Stimulated activated CD4-positive, alpha-beta T cell treated with anti-CD3 and anti-CD28 coated beads, Interleukin-12 subunit alpha, Interleukin-12 subunit beta, amount 100 ng/mL, for 48 hours (primary cell): ENCODE data around the gene MRPL18.
"Not testable (repeated sequence)": the region's sequence is repeated elsewhere in the genome, so short reads cannot be mapped to it uniquely, and the experiment has no call there.

ENCODE experiments used
- DNase-seq, 3 donors: peaks; one replicate each; pipeline ENCODE4 v3.0.0-alpha.2; 2020; ENCODE audit warnings: low read depth in 2 of 3, low spot score in 1 of 3

MRPL18 gene

GRCh38 chr6:159772196-159772595 lies 18.1 kb upstream of the MRPL18 start:
- DNase-seq, result no peak

- DNase-seq, result no peak
Measured at GRCh38 chr6:159777240-159777904, 12.9 kb upstream of the MRPL18 start.

- no peak for DNase-seq
Measured at GRCh38 chr6:159778131-159778530, 12.1 kb upstream of the MRPL18 start.

GRCh38 chr6:159778542-159779103 lies 11.6 kb upstream of the MRPL18 start:
- DNase-seq, result no peak

GRCh38 chr6:159788276-159788675 lies 2.0 kb upstream of the MRPL18 start:
- DNase-seq, result no peak

GRCh38 chr6:159788753-159789376 lies 1.4 kb upstream of the MRPL18 start:
- DNase-seq, result peak in 1 of 3 donors; percentile 19

GRCh38 chr6:159789377-159790148 lies 704 bp upstream of the MRPL18 start, which contains the start of gene TCP1:
Gene TCP1, minus strand, starts transcription at chr6:159789602. Its CDS starts 134 bp downstream, at chr6:159789468.
- DNase-seq, result peak; percentile 97 to 99 (median 99)

- no peak for DNase-seq
Measured at GRCh38 chr6:159790956-159791598, 810 bp downstream of the MRPL18 start.

- DNase-seq, result not testable (repeated sequence)
Measured at GRCh38 chr6:159794976-159795375, 4.7 kb downstream of the MRPL18 start.

- DNase-seq, result no peak
Measured at GRCh38 chr6:159797554-159797953, 7.3 kb downstream of the MRPL18 start.

GRCh38 chr6:159800141-159800865 lies 10.0 kb downstream of the MRPL18 start, which contains the start of gene PNLDC1:
Gene PNLDC1, plus strand, starts transcription at chr6:159800276. Its CDS starts 32 bp downstream, at chr6:159800308.
- no peak for DNase-seq

GRCh38 chr6:159801935-159802334 lies 11.7 kb downstream of the MRPL18 start:
- no peak for DNase-seq

- no peak for DNase-seq
Measured at GRCh38 chr6:159804504-159804903, 14.2 kb downstream of the MRPL18 start.

- DNase-seq, result no peak
Measured at GRCh38 chr6:159805440-159806020, 15.3 kb downstream of the MRPL18 start.

- DNase-seq, result no peak
Measured at GRCh38 chr6:159806021-159806458, 15.8 kb downstream of the MRPL18 start.

- DNase-seq, result no peak
Measured at GRCh38 chr6:159807150-159807858, 17.0 kb downstream of the MRPL18 start.

GRCh38 chr6:159808647-159809046 lies 18.4 kb downstream of the MRPL18 start:
- DNase-seq, result no peak

- DNase-seq, result no peak
Measured at GRCh38 chr6:159809149-159809548, 18.9 kb downstream of the MRPL18 start.

- no peak for DNase-seq
Measured at GRCh38 chr6:159813781-159814180, 23.5 kb downstream of the MRPL18 start.
